Fibroblast of peridontal ligament (primary cell): Measurements from ENCODE around the gene DHX35.
A peak's percentile ranks its signal among the peaks of the same experiment; 100 is the strongest.
"Not testable (repeated sequence)": the region's sequence is repeated elsewhere in the genome, so short reads cannot be mapped to it uniquely, and the experiment has no call there.

ENCODE experiments used
- DNase-seq: peaks from one replicate; pipeline ENCODE4 v3.0.0-alpha.2; 2010; ENCODE audit errors: extremely low read depth

The DHX35 gene

DNA sequence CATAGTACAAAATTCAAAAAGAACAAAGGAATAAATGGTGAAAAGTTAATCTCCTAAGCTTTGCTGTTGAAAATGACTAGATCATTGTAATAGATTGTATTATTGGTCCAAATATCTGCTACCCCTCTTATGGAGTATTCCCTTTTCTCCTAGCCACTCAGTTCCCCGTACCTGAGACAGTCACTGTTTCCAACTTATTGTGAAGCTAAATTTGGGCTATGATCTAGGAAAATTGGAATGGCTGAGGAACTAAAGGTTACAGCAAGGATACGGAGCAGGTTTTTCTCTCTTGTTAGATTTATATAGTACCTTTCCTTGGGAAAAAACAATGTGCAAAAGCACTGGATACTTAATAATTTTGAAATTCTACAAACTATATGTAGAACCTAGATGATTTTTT lies 17.3 kb downstream of the DHX35 start:
- no peak for DNase-seq

DNA sequence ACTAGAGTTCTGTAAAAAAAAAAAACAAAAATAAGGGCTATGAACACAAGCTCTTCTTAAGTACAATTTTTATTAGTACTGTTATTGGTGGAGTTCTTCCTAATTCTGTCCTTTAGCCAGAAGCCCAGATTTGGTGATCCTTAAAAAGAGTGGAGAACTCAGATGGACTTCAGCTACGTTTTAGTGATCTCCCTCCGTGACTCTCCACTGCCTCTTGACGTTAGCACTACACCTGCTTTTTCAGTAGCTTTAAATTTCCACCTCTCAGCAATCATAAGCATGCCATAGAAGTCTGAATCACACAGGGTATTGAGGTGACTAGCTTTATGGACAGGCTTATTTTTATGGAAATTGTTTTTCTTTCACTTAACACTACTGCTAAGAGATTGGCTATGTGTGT lies 17.7 kb downstream of the DHX35 start:
- no peak for DNase-seq

DNA sequence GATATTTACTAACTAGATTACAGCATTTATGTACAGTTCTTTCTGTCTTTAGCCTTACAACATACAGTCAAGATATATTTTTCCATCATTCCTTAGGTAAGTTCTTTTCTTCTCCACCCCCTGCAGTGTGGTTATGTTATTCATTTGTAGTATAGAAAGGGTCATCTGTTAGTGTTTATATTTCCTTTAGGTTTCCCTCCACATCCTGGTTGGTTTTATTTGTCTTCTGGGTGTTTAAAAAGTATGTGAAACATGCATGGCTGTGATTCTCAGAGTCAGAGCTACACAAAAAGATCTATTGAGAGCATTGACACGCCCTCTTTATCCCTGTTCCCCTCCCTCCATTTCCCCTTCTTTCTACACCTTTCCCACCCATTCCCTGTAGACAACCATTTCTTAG lies 20.1 kb downstream of the DHX35 start:
- no peak for DNase-seq

DNA sequence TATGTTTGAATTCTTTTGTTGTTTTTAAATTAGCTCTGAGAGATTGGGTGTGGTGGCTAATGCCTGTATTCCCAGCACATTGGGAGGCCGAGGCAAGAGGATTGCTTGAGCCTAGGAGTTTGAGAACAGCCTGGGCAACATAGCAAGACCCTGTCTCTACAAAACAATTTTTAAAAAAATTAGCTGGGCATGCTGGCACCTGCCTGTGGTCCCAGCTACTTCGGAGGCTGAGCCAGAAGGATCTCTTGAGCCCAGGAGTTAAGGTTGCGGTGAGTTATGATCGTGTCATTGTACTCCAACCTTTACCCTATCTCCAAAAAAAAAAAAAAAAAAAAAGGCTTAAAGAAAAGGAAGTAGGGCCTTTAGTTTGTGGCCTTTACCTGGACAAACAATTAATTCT lies 22.9 kb downstream of the DHX35 start:
- no peak for DNase-seq

DNA sequence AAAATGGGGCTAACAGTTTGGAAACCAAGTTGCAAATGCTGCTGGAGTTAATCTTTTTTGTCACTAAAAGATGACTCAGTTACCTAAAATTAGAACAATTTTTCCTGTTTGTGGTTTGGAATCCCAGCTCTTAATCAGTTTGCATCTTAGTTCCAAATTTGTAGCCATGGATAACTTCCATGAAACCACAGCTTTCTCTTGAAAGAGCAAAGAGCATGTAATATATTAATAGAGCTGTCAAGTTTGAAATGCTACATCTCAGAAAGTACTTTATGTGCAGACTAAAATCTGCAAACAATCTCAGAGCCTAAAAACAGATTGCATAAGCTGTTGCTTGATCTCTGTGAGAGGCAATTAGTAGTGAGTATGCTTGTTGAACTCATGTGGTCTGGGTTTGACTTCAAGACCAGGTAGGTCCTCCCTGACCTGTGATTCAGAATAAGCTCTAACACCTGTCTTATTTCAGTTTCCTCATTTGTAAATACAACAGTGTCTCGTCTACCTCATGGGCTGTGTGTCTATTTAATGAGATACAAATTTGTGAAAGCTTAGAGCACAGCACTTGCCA lies 23.5 kb downstream of the DHX35 start:
- peak; percentile 91 for DNase-seq

DNA sequence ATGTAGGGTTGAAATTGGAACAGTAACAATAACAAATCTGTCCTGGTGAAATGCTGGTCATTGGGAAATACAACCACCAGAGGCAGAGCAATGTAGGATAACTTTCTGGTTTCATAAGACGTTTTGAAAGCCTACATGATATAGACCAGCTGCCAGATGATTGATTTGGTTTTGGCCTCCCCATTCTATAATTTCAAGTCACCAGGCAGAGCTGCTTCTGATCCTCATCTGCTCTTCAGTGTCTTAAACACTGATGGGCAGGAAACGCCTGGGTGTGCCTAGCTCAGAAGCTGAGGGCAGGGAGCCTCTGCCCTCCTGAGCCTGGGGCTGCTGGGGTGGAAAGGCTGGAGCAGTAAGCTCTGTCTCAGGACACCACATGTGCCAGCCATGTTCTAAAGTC lies 24.5 kb downstream of the DHX35 start:
- DNase-seq = peak; percentile 49

DNA sequence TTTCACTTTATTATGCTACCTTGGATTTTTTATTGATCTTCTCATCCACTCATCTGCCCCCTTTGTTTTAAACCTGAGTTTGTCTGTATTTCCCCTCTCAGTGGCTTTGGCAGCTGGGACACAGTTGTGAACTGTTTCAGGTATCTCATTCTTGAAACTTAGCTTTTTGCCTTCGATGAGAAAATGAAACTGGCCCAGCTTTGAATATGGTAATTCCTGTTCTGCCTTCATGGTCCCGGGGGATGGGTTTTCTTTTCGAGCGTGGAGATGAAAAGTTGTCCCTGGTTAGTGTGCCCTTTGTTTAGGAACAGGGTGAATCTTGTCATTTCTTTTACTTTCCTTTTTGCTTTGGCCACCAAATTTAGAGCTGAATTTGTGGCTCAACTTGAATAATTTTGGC lies 25.6 kb downstream of the DHX35 start:
- no peak for DNase-seq

DNA sequence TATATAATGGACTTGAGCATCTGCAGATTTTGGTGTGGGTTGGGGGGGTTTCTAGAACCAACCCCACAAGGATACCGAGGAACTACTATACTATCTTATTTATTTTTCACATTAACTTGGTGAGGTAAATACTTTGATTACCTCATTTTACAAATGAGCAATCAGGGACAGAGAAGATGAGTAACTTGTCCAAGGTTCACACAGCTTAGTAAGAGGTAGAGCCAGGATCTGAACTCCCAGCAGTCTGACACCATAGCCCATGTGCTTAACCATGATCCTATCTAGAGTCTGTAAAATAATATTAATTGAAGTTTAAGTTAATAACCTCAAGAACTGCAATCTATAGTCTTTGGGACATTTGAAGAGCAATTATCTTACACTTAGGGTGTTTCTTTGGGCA lies 28.6 kb downstream of the DHX35 start:
- DNase-seq = no peak

DNA sequence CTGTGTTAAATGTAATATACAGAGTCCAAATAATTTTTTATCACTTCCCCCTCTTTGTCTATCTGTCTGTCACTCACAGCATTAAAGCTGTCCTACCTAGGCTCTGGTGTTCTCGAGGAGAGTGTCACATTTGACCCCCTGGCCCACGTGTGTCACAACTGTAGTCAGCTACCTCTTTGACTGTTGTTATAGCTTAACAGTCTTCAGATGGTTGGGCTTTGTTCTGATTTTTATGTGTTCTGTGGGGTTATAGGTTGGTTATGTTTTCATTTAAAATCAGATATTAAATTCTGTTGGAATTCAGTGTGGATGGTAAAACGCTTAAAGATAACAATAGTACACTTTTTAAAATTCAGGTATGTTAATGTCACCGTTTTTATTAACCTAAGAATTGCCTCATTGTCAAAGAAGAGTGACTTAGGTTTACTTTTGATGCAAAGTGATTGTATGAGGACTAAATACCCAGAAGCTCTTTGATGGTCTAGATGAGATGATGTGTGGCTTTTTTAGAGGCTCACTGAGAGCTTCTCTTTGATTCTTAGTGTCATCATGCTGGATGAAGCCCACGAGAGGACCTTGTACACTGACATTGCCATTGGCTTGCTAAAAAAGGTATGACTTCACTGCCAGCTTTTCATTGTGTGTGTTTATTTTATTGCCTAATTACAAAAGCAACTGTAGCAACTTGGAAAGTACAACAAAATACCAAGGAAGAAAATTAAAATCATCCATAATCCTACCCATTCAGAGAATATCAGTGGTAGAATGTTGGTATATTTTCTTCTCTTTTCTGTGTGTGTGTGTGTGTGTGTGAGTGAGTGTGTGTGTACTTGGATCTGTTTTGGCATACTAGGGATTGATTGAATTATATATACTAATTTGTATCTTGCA lies 29.9 kb downstream of the DHX35 start:
- no peak for DNase-seq

DNA sequence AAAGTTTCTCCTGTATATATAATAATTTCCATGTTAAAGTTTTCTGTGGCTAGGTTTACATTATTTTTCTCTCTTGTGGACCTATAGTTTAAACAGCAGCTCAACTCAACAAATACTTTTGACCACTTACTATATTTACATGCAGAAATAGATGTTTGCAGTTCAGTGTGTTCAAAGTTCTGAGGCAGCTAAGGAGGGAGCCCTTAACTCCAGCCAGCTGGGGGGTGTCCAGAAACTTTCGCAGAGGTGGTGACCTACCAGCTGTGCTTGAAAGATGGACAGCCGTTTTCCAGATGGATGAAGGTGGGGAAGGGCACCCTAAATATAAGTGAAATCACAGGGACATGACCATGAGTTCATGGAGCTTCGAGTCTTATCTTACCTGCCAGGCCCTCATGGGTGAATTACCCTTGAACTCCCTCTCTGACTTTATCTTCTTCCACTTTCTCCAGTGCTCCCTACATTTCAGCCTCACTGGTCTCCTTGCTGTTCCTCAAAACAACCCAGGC lies 33.4 kb downstream of the DHX35 start:
- no peak for DNase-seq

DNA sequence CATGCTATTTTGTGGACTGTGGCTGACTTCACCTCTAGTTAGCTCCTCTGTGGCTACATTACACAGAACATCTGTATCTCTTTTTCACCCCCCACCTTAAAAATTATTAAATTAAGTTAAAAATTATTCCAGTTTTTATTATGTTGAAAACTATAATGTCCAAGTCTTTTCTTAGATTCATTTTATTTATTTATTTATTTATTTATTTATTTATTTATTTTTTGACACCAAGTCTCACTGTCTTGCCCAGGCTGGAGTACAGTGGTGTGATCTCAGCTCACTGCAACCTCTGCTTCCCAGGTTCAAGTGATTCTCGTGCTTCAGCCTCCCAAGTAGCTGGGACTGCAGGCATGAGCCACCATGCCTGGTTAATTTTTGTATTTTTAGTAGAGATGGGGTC lies 34.7 kb downstream of the DHX35 start:
- not testable (repeated sequence) for DNase-seq

DNA sequence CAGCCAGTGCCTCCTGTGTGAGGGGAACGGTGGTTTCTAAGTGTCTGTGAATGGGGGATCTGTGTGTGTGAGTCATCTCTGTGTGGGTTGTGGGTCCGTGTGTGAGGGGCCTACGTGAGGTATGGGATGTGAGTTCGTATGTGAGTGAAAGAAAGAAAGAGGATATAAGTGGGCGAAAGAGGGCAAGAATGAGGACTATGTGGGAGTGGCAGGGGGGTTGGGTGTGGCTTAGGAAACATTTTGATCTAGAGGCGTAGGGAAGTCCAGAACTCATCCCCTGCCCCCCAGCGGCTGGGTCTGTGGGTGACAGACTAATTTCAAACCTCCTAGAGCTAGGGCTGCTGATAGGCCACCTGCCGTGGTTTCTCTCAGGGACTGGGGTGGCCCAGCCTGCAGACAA lies 35.5 kb downstream of the DHX35 start:
- DNase-seq = no peak

DNA sequence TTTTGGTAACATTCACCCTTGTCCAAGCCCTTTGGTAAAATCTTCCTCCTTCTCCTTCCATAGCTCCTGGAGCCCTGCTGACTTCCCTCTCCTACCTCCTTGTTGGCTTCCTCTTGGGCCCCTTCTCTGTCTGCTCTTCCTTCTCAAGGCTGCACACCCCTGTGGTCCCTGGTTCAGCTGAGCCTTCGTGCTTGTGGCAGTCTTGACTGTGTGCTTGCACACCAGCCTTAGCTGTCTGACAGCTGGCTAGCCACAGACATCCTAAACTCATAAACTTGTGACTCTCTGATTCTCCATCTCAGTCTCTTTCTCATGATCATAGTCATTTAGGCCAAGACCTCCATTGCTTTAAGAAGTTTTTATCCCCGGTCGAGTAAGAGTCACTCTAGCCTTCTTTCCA lies 37.1 kb downstream of the DHX35 start:
- DNase-seq = no peak

DNA sequence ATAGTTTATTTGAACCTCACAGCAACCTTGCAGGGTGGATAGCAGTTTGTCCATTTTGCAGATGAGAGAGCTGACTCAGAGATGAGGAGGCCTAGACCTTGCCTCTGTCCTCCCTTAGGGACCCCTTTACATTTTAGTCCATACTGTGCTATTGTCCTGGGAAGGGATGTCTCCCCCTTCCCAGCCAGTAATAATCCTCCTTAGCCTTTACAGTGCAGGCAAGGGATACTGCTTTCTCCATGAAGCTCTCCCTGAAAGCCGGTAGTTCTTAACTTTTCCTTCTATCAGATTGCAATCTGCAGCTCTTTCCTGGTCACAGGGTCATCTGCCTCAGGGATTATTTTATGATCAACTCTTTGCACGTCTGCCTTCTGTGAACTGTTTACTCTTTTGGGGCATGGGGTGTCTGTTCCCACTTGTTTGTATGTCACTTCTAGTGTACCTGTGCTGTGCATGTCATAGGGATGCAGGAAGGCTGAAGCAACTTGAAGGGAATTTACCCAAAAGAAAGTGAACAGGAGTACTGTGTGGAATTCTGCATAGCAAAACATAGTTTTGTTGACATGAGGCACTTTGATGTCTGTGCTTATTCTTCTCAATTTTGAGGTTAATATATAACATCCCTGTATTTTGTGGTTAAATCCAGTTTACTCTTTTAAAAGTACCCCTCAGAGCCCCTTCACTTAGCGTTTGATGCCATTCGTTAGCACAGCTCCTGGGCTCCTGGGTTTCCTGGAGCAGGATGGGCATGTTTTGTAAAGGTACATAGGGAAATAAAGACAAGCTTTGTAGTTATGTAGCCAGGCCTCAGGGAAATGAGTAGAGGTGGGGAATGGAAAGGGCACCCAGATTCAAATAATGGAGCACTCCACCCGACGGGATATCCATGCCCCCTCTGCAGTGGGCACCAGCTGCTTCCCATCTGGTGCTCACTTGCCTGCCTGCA lies 38.1 kb downstream of the DHX35 start:
- no peak for DNase-seq

DNA sequence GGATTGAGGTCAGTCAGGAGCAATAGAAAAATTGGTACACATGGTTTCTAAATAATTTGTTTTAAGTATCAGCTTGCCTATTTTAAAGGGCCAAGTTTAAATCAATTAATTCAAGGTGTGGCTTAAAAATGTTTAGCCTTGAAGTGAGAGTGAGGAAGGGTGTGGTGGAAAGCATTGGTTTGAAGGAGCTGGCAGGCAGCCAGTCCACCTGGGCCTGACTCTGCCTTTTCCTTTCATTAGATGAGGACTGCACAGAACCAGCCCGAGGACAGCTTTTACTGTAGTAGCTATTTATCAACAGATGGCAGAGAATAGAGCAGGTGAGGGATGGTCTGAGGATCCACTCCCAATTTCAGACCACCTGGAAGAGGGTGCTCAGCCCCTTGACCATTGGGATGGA lies 42.4 kb downstream of the DHX35 start:
- DNase-seq = no peak

DNA sequence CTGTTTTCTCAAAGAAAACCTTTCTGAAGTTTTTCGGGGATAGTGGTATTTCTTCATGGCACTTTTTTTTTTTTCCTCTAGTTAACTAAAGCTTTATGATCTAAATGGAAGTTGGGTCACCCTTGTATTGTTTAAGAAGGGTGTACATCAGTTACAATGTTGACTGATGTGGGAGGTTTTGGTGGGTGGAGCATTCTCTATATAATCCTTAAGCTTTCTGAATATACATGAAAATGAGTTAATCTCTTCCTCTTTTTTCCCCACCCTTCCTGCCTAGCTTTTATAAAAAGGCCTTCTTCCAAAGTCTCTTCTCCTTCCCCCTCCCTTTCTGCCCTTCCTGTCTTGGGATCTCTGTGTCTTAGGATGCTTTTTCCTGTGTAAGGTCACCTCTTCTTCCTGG lies 47.2 kb downstream of the DHX35 start:
- no peak for DNase-seq

DNA sequence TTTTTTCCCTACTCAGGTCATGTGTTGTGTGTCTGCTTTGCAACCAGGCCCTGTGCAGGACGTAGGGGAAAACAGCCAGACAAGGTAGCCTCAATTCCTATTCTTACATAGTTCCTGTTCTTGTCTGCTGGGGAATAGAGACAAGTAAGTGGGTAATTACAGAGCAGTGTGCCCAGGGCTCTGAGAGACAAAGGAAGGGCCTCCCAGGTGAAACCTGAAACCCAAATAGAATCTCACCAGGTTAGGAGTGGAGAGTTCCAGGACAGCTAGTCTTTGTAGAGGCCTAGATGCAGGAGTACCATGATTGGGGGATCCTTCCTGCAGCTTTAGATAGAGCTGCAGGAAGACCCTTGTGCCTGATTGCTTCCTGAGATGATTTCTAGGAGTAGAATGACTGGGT lies 48.4 kb downstream of the DHX35 start:
- DNase-seq = no peak

DNA sequence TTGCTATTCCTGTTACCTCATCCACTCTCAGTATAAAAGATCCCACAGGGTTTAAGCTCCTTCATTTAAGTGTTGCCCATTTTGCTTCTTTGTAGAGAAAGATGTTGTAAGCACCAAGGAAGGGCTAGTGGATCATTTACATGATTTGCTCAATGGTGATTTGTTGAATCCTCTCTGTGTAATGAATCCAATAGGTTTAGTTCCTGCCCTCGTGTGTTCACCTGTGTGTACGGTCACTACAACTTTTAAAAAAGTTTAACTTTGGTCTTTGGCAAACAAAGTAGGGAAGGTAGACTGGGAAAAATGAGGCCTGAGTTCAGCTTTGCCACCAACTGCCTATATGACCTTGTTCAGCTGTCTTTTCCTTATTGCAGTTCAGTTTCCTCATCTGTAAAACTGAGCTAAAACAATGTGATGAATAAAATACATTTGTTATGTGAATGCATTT lies 51.5 kb downstream of the DHX35 start:
- peak; percentile 48 for DNase-seq

DNA sequence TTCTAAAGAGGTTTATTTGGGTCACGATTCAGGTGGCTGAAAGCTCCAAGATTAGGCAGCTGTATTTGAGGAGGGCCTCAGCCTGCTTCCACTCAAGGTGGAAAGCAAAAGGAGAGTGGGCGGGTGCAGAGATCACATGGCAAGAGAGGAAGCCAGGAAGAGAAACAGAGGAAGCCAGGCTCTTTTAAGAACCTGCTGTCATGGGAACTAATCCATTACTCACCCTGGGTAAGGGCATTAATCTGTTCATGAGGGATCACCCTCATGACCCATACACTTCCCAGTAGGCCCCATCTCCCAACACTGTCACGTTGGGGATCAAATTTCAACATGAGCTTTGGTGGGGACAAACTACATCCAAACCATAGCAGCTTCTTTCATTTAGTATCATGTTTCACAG lies 53.9 kb downstream of the DHX35 start:
- no peak for DNase-seq

DNA sequence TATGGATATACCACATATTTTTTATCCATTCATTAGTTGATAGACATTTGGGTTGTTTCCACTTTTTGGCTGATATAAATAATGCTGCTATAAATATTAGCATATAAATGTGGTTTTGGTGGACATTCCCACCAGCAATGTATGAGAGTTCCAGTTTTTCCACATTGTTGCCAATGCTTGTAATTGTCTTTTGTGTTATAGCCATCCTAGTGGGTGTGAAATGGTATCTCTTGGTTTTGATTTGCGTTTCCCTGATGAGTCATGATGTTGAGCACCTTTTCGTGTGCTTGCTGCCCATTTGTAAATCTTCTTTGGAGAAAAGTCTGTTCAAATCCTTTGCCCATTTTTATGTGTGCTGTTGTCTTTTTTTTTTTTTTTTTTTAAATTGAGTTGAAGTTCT lies 54.4 kb downstream of the DHX35 start:
- no peak for DNase-seq

DNA sequence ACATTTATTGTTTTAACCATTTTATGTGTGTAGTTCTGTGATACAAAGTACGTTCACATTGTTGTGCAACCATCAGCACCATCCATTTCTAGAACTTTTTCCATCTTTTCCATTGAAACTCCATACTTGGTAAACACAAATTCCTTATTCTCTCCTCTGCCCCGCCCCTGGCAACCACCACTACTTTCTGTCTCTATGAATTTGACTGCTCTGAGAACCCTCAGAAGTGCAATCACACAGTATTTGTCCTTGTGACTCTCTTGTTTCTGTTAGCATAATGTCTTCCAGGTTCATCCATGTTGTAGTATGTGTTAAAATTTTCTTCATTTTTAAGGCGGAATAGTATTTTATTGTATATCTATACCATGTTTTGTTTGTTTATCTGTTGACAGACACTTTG lies 56.9 kb downstream of the DHX35 start:
- DNase-seq = no peak

DNA sequence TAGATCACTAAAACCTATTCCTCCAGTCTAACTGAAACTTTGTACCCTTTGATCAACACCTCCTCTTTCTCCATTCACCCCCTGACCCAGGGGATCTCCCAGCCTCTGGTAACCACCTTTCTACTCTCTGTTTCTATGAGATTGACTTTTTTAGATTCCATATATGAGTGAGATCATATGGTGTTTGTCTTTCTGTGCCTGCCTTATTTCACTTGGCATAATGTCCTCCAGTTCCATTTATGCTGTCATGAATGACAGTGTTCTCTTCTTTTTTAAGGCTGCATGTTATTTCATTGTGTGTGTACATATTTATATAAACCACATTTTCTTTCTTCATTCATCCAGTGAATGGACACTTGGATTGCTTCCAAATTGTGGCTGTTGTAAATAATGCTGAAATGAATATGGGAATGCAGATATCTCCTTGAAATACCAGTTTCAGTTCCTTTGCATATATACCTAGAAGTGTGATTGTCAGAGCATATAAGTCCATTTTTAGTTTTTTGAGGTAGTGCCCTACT lies 57.7 kb downstream of the DHX35 start:
- peak; percentile 32 for DNase-seq
